NOMO-1 (cell line): ENCODE data around the gene AFAP1L1.

ENCODE experiments used
- DNase-seq, 2 experiments: peaks; one replicate each; lab custom pipeline; 2025; ENCODE audit not compliant: unreplicated experiment in 2 of 2; lab: John Stamatoyannopoulos, UW

Gene AFAP1L1

DNA sequence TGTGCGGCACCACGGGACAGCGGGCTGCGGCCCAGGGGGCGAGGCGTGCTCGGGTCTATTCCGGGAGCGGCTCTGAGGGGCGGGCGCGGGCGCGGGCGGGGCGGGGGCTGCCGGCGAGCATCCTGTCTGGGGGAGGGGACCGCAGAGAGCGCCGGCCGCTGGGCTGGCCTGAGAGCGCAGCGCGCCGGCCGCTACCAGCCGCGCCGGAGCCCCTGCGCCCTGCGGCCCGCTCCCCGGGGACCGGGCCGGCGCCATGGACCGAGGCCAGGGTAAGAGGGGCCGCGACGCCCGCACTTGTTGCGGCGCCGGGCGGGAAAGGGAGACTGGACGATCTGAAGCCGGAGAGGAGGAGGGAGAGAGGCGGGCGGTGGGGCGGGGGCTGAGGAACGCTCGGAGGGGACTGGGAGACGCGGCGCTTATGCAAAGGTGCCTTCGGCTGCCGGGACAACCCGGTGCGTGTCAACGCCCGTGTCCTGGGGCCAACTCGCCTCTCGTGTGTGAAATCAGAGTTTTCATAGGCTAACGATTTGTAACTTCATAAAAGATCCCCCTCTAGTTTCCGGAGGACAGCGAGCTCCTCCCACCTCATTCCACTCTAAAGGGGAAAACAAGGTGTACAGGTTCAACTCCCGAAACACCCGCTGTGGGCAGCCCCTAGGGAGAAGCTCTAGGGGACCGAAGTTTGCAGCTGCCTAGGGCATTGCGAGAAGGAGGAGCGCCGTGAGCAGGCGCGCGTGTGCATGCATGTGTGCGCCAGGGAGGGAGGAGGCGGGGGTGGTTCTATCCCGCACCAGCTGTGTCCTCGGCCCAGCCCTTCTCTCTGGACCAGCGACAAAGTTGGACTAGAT is at the start of gene AFAP1L1:
TSS of gene AFAP1L1 (plus strand) at position 144 of the 848 bp plus-strand sequence. CDS start at position 254, 110 bp downstream.
- peak in 1 of 2 experiments; percentile 9 for DNase-seq

DNA sequence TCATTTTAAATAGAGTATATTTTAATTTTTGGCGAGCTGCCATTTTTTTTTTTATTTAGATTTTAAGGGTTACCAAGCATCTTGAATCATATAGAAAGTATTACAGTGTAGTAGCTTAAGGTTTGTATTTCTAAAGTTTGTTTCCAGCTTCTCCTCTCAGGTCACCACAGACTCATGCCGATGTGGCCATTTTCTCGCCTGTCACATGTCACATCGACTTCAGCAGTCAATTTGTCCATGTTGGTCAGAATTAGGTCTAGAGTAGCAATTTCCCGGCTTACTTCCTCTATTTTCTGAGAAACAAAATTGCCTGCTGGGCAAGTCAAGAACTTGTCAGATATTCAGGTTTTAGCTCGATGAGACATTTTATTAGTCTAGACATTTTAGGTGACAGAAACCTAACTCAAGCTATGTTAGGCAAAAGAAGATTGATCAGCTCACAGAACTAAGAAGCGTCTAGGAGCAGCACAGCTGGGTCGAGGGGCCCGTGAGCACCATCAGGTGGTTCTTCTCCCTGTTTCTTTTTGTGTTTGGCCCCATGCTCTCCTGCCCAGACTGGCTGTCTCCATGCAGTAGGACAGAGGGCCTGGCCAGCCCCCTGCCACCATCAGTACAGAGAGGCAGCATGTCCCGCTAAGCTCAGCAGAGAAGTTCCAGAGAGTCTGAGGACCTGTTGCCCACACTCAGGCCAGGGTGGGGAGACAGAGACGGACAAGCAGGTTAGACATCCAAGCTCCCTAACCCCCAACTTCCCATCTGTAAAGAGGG is 48.4 kb upstream of the AFAP1L1 start:
- DNase-seq = peak; percentile 60 to 84

DNA sequence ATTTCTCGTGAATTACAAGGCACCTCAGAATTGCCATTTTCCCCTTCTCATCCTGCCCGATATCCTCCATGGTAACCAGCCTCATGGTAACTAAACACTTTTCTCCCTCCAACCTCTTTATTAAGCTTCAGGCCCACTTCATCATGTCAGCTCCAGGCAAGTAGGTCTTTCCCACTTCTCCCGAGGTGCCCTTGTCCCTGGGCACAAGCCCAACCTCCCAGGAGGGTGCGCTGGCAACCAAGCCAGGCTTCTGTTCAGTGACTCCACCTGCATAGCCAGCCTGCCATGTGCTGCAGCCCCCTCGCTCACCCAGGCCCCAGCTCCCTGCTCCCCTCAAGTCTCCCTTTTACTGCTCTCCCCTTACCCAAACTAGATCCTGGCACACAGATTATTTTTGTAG is 47.4 kb upstream of the AFAP1L1 start:
- DNase-seq = no peak

- no peak for DNase-seq
Measured at GRCh38 chr5:149227168-149227826, 44.4 kb upstream of the AFAP1L1 start.

DNA sequence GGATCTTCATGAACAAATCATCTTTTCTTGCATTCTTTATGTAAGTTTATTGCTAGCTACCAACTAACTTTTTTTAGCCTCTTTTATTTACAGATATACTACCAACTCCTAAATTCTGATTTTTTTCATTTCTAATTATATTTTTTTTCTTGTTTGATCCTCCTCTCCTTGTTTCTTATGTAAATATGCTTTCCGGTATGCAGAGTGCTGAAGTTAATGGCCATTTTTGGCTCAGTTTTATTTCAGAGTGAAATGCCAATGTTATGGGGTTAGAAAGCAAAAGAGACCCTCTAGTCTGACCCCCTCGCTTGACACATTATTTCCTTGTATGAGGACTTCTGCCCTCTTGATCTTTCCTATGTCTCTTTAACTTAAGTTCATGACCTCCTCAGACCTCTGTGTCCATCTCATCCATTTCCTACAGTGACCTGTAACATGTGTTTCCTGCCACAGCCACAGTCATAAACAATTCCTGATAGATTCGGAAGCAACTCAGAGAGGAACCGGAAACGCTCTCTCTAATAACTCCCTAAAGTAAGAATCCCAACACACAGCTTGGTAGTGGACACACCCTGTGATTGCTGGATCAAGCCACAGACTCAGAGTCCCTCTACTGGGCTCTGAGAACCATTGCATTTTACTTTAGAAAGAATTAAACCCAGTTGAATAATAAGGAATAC is 42.9 kb upstream of the AFAP1L1 start:
- peak; percentile 15 to 52 for DNase-seq

DNA sequence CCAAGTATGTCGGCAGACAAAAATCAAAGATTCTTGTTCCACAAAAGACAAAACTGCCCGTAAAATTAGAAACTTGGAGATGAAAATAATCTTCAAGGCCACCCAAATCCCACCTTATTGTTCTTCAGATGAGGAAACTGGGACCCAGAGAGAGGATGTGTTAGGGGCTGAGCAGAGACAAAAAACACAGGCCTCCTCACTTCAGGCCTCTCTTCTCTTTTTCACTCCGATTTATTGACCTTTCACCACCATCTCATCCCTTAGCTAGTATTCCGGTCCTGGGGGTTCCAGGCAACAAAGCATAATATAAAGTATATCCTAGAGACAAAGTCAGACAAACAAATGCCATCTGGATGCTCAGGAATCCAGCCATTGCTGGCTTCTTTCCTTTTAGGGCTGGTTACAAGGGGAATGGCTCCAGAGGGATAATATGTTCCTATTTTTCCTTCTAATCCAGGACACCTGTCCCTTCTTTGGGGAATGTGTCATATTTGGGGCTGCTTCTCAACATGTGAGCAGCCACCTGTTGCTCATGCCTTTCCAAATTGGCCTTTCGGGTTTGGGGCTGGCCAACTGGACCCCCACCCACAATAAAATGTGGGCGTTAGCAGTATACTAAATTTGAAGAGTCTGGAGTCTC is 42.2 kb upstream of the AFAP1L1 start:
- no peak for DNase-seq

DNA sequence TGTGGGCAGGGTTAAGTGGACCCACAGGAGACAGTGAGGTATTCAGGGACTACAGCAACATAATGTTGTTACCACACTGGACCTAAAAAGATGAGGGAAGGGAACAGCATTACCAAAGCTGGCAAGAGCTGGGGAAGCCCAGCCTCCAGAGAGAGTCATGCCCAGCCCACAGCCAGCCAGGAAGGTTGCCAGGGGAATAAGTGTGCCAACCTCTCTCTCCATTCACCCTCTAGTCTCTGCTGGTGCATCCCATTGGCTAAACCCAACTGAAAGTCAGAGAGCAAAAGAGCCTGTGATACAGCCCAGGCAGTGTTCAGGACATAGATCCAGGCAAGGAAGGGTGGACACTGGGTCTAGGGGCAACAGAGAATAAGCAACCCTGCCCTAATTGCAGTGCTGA is 35.8 kb upstream of the AFAP1L1 start:
- no peak for DNase-seq

DNA sequence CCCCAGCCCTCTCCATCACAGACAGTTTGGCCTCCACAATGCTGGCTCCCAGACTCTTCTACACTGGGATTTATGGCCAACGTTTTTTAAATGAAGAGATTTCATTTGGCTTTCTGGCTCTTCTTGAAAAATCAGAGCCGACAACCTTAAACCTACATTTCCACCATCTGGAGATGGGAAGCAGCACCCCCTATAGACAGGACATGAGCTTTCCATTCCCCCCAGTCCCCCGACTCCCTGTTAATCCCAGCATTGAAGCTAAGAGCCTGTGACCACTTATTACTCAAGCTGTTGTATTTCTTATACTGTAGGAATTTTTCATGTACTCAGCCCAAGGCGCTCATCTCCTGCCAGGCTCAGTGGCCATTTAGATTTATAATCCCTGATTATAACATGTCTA is 34.0 kb upstream of the AFAP1L1 start:
- no peak for DNase-seq

- no peak for DNase-seq
Measured at GRCh38 chr5:149238540-149238939, 33.1 kb upstream of the AFAP1L1 start.

- DNase-seq = no peak
Measured at GRCh38 chr5:149239917-149240316, 31.7 kb upstream of the AFAP1L1 start.

GRCh38 chr5:149240354-149240998 is 31.2 kb upstream of the AFAP1L1 start:
- DNase-seq = no peak

GRCh38 chr5:149242339-149242738 is 29.3 kb upstream of the AFAP1L1 start:
- no peak for DNase-seq

- no peak for DNase-seq
Measured at GRCh38 chr5:149246906-149247305, 24.8 kb upstream of the AFAP1L1 start.

- DNase-seq = no peak
Measured at GRCh38 chr5:149247726-149248125, 23.9 kb upstream of the AFAP1L1 start.

DNA sequence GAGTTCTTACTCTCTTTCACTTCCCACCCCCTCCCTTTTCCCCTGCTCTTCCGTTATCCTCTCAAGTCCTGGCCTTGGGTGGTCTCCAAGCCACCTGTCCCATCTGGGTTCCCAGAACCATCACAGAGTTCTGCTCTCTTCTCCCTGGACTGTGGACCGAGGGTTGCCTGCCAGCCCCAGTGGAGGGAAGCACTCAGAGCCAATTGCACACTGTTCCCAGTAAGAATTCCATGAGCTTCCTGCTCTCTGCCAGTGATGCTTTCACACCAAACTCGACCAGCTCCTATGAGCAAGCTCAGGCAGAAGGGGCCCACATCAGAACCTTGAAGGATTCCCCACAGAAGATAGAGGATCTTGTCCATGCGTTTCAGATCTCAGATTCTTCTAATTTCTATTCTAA is 20.1 kb upstream of the AFAP1L1 start:
- DNase-seq = no peak

GRCh38 chr5:149254506-149254905 is 17.2 kb upstream of the AFAP1L1 start:
- no peak for DNase-seq

DNA sequence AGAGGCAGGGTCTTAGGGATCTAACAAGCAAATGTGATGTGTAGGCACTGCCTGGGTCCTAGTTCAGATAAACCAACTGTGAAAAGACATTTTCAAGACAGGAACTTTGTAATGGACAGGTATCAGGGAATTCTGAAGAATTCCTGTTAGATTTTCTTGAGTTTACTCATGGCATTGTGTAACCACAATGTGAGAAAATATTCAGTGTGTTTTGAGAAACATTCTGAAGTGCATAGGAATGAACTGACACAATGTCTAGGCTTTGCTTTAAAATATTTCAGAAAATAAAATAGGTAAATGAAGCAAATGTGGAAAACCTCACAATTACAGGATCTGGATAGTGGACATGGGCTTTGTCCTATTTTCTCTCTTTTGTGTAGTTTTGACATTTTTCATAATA is 15.2 kb upstream of the AFAP1L1 start:
- DNase-seq = no peak

DNA sequence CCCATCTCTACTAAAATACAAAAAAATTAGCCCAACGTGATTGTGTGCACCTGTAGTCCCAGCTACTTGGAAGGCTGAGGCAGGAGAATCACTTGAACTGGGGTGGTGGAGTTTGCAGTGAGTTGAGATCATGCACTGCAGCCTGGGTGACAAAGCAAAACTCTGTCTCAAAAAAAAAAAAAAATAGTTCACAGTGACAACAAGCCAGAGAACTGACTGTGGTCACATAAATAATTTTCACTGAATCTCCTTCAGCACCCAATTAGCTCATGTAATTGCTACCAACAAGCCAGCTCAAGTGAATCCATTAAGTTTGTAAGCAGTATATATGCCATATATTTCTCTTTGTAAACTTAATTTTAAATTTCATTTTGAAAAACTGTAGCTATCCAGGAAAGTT is 14.5 kb upstream of the AFAP1L1 start:
- no peak for DNase-seq

DNA sequence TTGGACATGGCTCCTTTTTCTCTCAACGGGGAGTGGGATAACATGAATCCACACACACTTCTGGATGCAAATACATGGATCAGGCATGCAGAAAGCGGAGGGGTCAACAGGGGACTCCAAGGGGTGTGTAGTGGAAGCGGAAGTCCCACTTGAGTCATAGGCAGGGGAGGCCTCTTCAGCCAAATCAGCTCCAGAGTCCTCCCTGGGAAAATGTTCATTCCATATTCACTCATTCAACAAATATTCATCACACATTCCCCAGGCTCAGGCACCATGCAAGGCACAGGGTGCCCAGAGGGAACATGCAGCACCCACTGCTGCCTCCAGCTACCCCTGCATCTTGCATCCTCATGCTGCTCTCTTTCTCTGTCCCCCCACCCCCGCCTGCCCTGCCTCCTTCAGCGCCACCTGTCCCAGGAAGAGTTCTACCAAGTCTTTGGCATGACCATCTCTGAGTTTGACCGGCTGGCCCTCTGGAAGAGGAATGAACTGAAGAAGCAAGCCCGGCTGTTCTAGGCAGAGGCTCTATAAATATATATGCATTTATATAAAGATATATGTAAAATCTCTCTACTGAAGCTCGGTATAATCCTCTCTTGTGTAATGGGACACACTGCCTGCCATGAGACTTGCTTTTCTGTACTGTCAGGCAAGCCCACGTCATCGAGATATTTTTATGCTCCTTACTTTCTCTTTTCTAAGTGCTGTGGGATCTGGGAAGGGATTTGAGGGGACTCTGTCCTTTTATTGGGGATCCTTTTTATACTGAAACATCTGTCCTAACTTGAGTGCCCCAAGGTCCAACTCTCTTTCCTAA is 13.6 kb upstream of the AFAP1L1 start:
- no peak for DNase-seq
